HepG2 (cell line): ENCODE data around the gene HSD11B1L. TPM values are rescaled to one million over a fixed set of nuclear protein-coding genes. Genes with fewer than 3 reads are reported as not detected.
A peak's percentile ranks its signal among the peaks of the same experiment; 100 is the strongest.

Experiments used
- ARID3A ChIP-seq: IDR thresholded peaks from 2 replicates; pipeline ENCODE4 v1.6.1; 2012; ENCODE audit warnings: low read depth, low read length, improper control_type of control experiment
- EED ChIP-seq: sonication (generic); formaldehyde crosslinking; IDR thresholded peaks from 2 replicates; pipeline ENCODE4 v1.5.0; 2020; ENCODE audit warnings: mild to moderate bottlenecking, missing genetic modification reagents
- KLF16 ChIP-seq, 2 experiments: sonication (generic) in 1 of 2; formaldehyde crosslinking in 1 of 2; IDR thresholded peaks; 2 replicates each; pipeline versions ENCODE4 v1.6.1 to v1.8.0; 2016 to 2023; ENCODE audit warnings: missing genetic modification reagents in 2 of 2, missing compliant biosample characterization in 1 of 2
- MAX ChIP-seq: IDR thresholded peaks from 2 replicates; pipeline ENCODE4 v1.6.1; 2012; ENCODE audit warnings: inconsistent platforms
- MXD4 ChIP-seq: IDR thresholded peaks from 2 replicates; pipeline ENCODE4 v1.6.1; 2016; ENCODE audit warnings: mild to moderate bottlenecking, missing biosample characterization, missing genetic modification reagents
- NFRKB ChIP-seq: fragments of 450-650 bp; IDR thresholded peaks from 2 replicates; pipeline ENCODE4 v1.6.1; 2017
- SAFB2 ChIP-seq: sonication (generic); formaldehyde crosslinking; IDR thresholded peaks from 2 replicates; pipeline ENCODE4 v1.5.1; 2020; ENCODE audit warnings: missing genetic modification reagents, low read depth, mild to moderate bottlenecking, borderline replicate concordance
- SP1 ChIP-seq, 2 experiments: fragments of 450-650 bp in 1 of 2; sonication (generic) in 1 of 2; formaldehyde crosslinking in 1 of 2; IDR thresholded peaks; 2 replicates each; pipeline versions ENCODE4 v1.4.0 to v1.6.1; 2016 to 2020; ENCODE audit warnings: missing genetic modification reagents in 1 of 2
- SUZ12 ChIP-seq: fragments of 150-350 bp; IDR thresholded peaks from 2 replicates; pipeline ENCODE4 v1.6.1; 2014; ENCODE audit warnings: low read depth, low read length
- SYNCRIP ChIP-seq: fragments of 200-400 bp; formaldehyde crosslinking; IDR thresholded peaks from 2 replicates; pipeline ENCODE4 v1.6.1; 2018; ENCODE audit warnings: mild to moderate bottlenecking, low read depth, low read length; ENCODE audit not compliant: insufficient read depth
- ZNF441 ChIP-seq: sonication (generic); formaldehyde crosslinking; IDR thresholded peaks from 2 replicates; pipeline ENCODE4 v1.7.0; 2021; ENCODE audit warnings: missing genetic modification reagents, borderline replicate concordance
- ZNF781 ChIP-seq: sonication (generic); formaldehyde crosslinking; IDR thresholded peaks from 2 replicates; pipeline ENCODE4 v1.5.1; 2020; ENCODE audit warnings: borderline replicate concordance, mild to moderate bottlenecking, missing genetic modification reagents; ENCODE audit errors: not compliant biosample characterization
- polyA plus RNA-seq, 8 experiments: library from polyadenylated mRNA; depleted of rRNA in 3 of 8; stranded (reverse) in 7 of 8; unstranded in 1 of 8; fragments of >200 nt; fragmentation: Illumina TruSeq in 4 of 8; extraction: Trizol in 4 of 8; gene quantifications; 2 replicates each; pipeline versions ENCODE4 v1.2.1 to v1.2.3, GENCODE V29; 2011 to 2016; ENCODE audit warnings: low read depth in 4 of 8, missing spikeins in 1 of 8, mixed read lengths in 1 of 8; ENCODE audit not compliant: insufficient read depth in 1 of 8
- total RNA-seq, 5 experiments: library from RNA; depleted of rRNA; stranded (reverse); fragments of >200 nt; fragmentation: Illumina TruSeq; extraction: Trizol; gene quantifications; 2 replicates each; pipeline ENCODE4 v1.2.3, GENCODE V29; 2016; ENCODE audit warnings: low read depth in 1 of 5
- TF ChIP-seq, protein P1 (sequence below): sonication (generic); formaldehyde crosslinking; IDR thresholded peaks from 2 replicates; pipeline ENCODE4 v1.8.1; 2023; ENCODE audit warnings: mild to moderate bottlenecking, missing genetic modification reagents
- TF ChIP-seq, protein P2 (sequence below), 2 experiments: sonication (generic) in 1 of 2; formaldehyde crosslinking in 1 of 2; IDR thresholded peaks; 2 replicates each; pipeline versions ENCODE4 v1.4.0 to v1.6.1; 2016 to 2020; ENCODE audit warnings: borderline replicate concordance in 1 of 2, low read depth in 1 of 2, mild to moderate bottlenecking in 1 of 2, missing genetic modification reagents in 1 of 2
- TF ChIP-seq, protein P3 (sequence below): sonication (generic); formaldehyde crosslinking; IDR thresholded peaks from 2 replicates; pipeline ENCODE4 v1.4.0; 2020; ENCODE audit warnings: mild to moderate bottlenecking, missing genetic modification reagents
- TF ChIP-seq, protein P4 (sequence below): sonication (generic); formaldehyde crosslinking; IDR thresholded peaks from 2 replicates; pipeline ENCODE4 v1.5.1; 2020; ENCODE audit warnings: missing genetic modification reagents, mild to moderate bottlenecking, borderline replicate concordance

HSD11B1L gene
- total and polyA plus RNA-seq, 2 of the 13 experiments (the other 11 are each of a cell fraction or from before 2014, with no cell fraction given) = 2.8 to 3.9 TPM

- TF ChIP-seq ZNF781 (CRISPR knock-in tag) = no peak
- TF ChIP-seq MXD4 = no peak
- no peak for TF ChIP-seq EED (CRISPR knock-in tag)
- no peak for TF ChIP-seq ZNF441 (CRISPR knock-in tag)
- TF ChIP-seq SP1 (IDR thresholded peaks at IDR 0.05) = no peak
- no peak for TF ChIP-seq SP1 (CRISPR knock-in tag; IDR thresholded peaks at IDR 0.05)
- no peak for TF ChIP-seq KLF16 (CRISPR knock-in tag; IDR thresholded peaks at IDR 0.05)
- no peak for TF ChIP-seq SUZ12
- TF ChIP-seq, protein P1, sequence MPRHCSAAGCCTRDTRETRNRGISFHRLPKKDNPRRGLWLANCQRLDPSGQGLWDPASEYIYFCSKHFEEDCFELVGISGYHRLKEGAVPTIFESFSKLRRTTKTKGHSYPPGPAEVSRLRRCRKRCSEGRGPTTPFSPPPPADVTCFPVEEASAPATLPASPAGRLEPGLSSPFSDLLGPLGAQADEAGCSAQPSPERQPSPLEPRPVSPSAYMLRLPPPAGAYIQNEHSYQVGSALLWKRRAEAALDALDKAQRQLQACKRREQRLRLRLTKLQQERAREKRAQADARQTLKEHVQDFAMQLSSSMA (CRISPR knock-in tag) = no peak
- no peak; the same call in 1 of the 2 replicates for TF ChIP-seq MAX
- TF ChIP-seq, protein P2, sequence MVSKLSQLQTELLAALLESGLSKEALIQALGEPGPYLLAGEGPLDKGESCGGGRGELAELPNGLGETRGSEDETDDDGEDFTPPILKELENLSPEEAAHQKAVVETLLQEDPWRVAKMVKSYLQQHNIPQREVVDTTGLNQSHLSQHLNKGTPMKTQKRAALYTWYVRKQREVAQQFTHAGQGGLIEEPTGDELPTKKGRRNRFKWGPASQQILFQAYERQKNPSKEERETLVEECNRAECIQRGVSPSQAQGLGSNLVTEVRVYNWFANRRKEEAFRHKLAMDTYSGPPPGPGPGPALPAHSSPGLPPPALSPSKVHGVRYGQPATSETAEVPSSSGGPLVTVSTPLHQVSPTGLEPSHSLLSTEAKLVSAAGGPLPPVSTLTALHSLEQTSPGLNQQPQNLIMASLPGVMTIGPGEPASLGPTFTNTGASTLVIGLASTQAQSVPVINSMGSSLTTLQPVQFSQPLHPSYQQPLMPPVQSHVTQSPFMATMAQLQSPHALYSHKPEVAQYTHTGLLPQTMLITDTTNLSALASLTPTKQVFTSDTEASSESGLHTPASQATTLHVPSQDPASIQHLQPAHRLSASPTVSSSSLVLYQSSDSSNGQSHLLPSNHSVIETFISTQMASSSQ (IDR thresholded peaks at IDR 0.05; ENCODE audit: low read depth) = no peak
- TF ChIP-seq, protein P2 (CRISPR knock-in tag; IDR thresholded peaks at IDR 0.05; ENCODE audit: borderline replicate concordance) = no peak
- TF ChIP-seq NFRKB = no peak
- TF ChIP-seq, protein P3, sequence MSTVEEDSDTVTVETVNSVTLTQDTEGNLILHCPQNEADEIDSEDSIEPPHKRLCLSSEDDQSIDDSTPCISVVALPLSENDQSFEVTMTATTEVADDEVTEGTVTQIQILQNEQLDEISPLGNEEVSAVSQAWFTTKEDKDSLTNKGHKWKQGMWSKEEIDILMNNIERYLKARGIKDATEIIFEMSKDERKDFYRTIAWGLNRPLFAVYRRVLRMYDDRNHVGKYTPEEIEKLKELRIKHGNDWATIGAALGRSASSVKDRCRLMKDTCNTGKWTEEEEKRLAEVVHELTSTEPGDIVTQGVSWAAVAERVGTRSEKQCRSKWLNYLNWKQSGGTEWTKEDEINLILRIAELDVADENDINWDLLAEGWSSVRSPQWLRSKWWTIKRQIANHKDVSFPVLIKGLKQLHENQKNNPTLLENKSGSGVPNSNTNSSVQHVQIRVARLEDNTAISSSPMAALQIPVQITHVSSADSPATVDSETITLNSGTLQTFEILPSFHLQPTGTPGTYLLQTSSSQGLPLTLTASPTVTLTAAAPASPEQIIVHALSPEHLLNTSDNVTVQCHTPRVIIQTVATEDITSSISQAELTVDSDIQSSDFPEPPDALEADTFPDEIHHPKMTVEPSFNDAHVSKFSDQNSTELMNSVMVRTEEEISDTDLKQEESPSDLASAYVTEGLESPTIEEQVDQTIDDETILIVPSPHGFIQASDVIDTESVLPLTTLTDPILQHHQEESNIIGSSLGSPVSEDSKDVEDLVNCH (CRISPR knock-in tag) = no peak
- TF ChIP-seq ARID3A = no peak
- TF ChIP-seq SYNCRIP = no peak
- 0 out of 2 replicates have a peak, but pooled peaks have one; percentile 41 for TF ChIP-seq SAFB2 (CRISPR knock-in tag)
- TF ChIP-seq, protein P4, sequence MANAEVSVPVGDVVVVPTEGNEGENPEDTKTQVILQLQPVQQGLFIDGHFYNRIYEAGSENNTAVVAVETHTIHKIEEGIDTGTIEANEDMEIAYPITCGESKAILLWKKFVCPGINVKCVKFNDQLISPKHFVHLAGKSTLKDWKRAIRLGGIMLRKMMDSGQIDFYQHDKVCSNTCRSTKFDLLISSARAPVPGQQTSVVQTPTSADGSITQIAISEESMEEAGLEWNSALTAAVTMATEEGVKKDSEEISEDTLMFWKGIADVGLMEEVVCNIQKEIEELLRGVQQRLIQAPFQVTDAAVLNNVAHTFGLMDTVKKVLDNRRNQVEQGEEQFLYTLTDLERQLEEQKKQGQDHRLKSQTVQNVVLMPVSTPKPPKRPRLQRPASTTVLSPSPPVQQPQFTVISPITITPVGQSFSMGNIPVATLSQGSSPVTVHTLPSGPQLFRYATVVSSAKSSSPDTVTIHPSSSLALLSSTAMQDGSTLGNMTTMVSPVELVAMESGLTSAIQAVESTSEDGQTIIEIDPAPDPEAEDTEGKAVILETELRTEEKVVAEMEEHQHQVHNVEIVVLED (CRISPR knock-in tag) = no peak
Observed at GRCh38 chr19:5679289-5680083, 1.3 kb upstream of the HSD11B1L start (continued).
